ENCODE data around the gene ERP44. TPM values are rescaled to one million over a fixed set of nuclear protein-coding genes. Genes with fewer than 3 reads are reported as not detected.

Gene ERP44
- total RNA-seq, 3 donors from 2014 or later (not counting 1 experiment from before 2014, with no cell fraction given), result 14.2 to 15.4 (median 15.1) TPM

GRCh38 chr9:100027543-100027942 is 71.3 kb downstream of the ERP44 start:
- TF ChIP-seq, protein P1, sequence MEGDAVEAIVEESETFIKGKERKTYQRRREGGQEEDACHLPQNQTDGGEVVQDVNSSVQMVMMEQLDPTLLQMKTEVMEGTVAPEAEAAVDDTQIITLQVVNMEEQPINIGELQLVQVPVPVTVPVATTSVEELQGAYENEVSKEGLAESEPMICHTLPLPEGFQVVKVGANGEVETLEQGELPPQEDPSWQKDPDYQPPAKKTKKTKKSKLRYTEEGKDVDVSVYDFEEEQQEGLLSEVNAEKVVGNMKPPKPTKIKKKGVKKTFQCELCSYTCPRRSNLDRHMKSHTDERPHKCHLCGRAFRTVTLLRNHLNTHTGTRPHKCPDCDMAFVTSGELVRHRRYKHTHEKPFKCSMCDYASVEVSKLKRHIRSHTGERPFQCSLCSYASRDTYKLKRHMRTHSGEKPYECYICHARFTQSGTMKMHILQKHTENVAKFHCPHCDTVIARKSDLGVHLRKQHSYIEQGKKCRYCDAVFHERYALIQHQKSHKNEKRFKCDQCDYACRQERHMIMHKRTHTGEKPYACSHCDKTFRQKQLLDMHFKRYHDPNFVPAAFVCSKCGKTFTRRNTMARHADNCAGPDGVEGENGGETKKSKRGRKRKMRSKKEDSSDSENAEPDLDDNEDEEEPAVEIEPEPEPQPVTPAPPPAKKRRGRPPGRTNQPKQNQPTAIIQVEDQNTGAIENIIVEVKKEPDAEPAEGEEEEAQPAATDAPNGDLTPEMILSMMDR (IDR thresholded peaks at IDR 0.05), result no peak

DNA sequence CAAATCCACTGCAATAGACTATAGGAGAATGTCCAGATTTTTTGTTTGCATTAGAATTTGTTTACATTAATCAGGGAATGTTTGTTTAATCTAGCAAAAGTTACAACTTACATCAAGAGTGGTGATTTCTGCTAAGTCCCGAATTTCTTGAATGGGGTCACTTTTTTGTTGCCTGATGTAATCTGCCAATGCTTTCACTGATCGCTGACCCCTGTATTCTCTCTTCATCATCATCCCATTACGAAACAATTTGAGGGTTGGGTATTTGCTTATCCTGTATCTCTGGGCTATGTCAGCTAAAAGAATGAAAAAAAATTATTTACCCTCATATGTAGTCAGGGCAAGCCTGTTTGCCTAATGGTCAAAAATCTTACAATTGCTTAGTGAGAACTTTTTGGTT is 76.9 kb downstream of the ERP44 start:
- WGBS (ENCODE audit: insufficient coverage), result 90% methylated on average over 1 of the region's 3 CpGs
- DNase-seq, result no peak
- no peak overlapping the region for H3K27ac ChIP-seq (ENCODE audit: low read length)
- TF ChIP-seq, protein P1 (IDR thresholded peaks at IDR 0.05), result no peak
- intact Hi-C loops (cut with micrococcal nuclease), result no loop called here
- H3K27me3 ChIP-seq (ENCODE audit: control insufficient read depth, insufficient read depth, low read length), result no peaks in the 10 kb centered on the region
- Mint-ChIP-seq H3K27me3 (ENCODE audit: low read depth in 2 of 2) (no peaks in the 10 kb centered on the region), H3K36me3 (peaks cover 27% of the 10 kb centered on the region), H3K4me3 (no peak overlapping the region), H3K9me3 (no peaks in the 10 kb centered on the region), H3K27ac (no peak overlapping the region), H3K4me1 (peaks cover 4 to 9% of the 10 kb centered on the region in 2 donors)
- H3K4me3 ChIP-seq (ENCODE audit: low read length), result no peak overlapping the region
- ATAC-seq, result no peak
- no peaks in the 10 kb centered on the region for H3K4me1 ChIP-seq (ENCODE audit: control insufficient read depth, insufficient read depth, low read length)
- no peaks in the 10 kb centered on the region for H3K9me3 ChIP-seq (ENCODE audit: control insufficient read depth, insufficient read depth, low read length)
- H3K36me3 ChIP-seq (ENCODE audit: control insufficient read depth, insufficient read depth, low read length), result peaks cover 25% of the 10 kb centered on the region

More at GRCh38 chr9:100027543-100027942, 71.3 kb downstream of the ERP44 start:
- no peaks in the 10 kb centered on the region for H3K9me3 Mint-ChIP-seq
- peaks cover 18 to 29% of the 10 kb centered on the region in 2 donors for H3K4me1 Mint-ChIP-seq
- no peaks in the 10 kb centered on the region for H3K36me3 Mint-ChIP-seq
- intact Hi-C loops (cut with micrococcal nuclease), result no loop called here
- no peak overlapping the region for H3K4me3 Mint-ChIP-seq
- no peak overlapping the region for H3K27ac ChIP-seq (ENCODE audit: low read length)
- no peaks in the 10 kb centered on the region for H3K27me3 Mint-ChIP-seq (ENCODE audit: low read depth in 2 of 2)
- peak overlapping the region in 1 of 2 donors; percentile 37 for H3K27ac Mint-ChIP-seq
- no peaks in the 10 kb centered on the region for H3K36me3 ChIP-seq (ENCODE audit: control insufficient read depth, insufficient read depth, low read length)
- DNase-seq (no peak), ATAC-seq (no peak)
- WGBS (ENCODE audit: insufficient coverage), result 93% methylated on average over 2 of the region's 2 CpGs
- no peaks in the 10 kb centered on the region for H3K9me3 ChIP-seq (ENCODE audit: control insufficient read depth, insufficient read depth, low read length)
- no peaks in the 10 kb centered on the region for H3K27me3 ChIP-seq (ENCODE audit: control insufficient read depth, insufficient read depth, low read length)
- no peak overlapping the region for H3K4me3 ChIP-seq (ENCODE audit: low read length)
- no peaks in the 10 kb centered on the region for H3K4me1 ChIP-seq (ENCODE audit: control insufficient read depth, insufficient read depth, low read length)

GRCh38 chr9:100020121-100020795 is 78.5 kb downstream of the ERP44 start:
- Mint-ChIP-seq H3K27ac (no peak overlapping the region), H3K4me3 (no peak overlapping the region)

More at GRCh38 chr9:100020121-100020795, 78.5 kb downstream of the ERP44 start:
- Histone ChIP-seq H3K4me1 (ENCODE audit: control insufficient read depth, insufficient read depth, low read length) (no peaks in the 10 kb centered on the region), H3K9me3 (ENCODE audit: control insufficient read depth, insufficient read depth, low read length) (no peaks in the 10 kb centered on the region), H3K27me3 (ENCODE audit: control insufficient read depth, insufficient read depth, low read length) (no peaks in the 10 kb centered on the region), H3K4me3 (ENCODE audit: low read length) (no peak overlapping the region), H3K36me3 (ENCODE audit: control insufficient read depth, insufficient read depth, low read length) (peaks cover 35% of the 10 kb centered on the region), H3K27ac (ENCODE audit: low read length) (no peak overlapping the region)
- no peak for DNase-seq
- no peaks in the 10 kb centered on the region for H3K9me3 Mint-ChIP-seq
- peaks cover 27% of the 10 kb centered on the region for H3K36me3 Mint-ChIP-seq
- intact Hi-C loops (cut with micrococcal nuclease), result no loop called here
- TF ChIP-seq, protein P1 (IDR thresholded peaks at IDR 0.05), result no peak
- no peak for ATAC-seq
- H3K4me1 Mint-ChIP-seq, result peaks cover 0 to 9% of the 10 kb centered on the region in 2 donors
- no peaks in the 10 kb centered on the region for H3K27me3 Mint-ChIP-seq (ENCODE audit: low read depth in 2 of 2)
- 98% methylated on average over 4 of the region's 5 CpGs for WGBS (ENCODE audit: insufficient coverage)
